GM21515 (cell line): ENCODE measurements around the gene IL19.

Experiments used
- ATAC-seq: cut with Tn5 transposase; IDR thresholded peaks from one replicate; pipeline ENCODE4 v1.9.1; 2021; ENCODE audit not compliant: unreplicated experiment

IL19 gene

GRCh38 chr1:206770531-206771337 is at the start of gene IL19:
Gene IL19 (plus strand): TSS chr1:206770773. CDS start chr1:206836663, 65,890 bp downstream.
- no peak for ATAC-seq

GRCh38 chr1:206721454-206721853 is 49.1 kb upstream of the IL19 start:
- no peak for ATAC-seq

DNA sequence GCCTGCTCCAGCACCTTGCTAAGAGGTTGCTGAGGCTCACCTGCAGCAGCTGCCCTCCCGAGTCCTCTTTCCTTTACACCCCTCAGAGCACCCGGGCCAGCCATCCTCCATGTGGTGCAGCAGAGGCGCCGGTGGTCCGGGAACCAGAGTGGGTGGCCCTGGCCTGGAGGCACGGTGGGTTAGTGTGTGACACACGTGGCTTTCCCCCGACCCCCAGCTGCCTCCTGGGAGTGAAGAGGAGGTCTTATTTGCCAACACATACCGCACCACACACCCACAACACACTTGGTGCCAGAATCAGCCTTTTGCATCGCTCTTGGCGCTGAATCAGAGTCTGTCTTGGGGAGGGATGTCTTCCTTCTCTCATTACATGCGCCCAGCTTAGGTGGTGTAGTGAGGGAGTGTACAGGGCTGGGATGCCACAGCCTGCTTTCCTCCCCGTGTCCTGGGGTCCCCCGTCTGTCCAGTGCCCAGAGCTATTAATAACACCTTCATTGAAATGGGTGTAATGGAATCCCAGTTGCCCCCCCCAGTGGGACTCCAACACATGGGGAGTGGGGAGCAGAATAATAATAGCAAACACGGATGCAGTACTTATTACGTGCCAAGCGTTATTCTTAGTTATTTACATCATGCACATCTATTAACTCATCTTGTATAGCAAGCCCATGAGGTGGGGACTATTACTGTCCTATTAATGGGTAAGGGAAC is 47.7 kb upstream of the IL19 start:
- no peak for ATAC-seq

DNA sequence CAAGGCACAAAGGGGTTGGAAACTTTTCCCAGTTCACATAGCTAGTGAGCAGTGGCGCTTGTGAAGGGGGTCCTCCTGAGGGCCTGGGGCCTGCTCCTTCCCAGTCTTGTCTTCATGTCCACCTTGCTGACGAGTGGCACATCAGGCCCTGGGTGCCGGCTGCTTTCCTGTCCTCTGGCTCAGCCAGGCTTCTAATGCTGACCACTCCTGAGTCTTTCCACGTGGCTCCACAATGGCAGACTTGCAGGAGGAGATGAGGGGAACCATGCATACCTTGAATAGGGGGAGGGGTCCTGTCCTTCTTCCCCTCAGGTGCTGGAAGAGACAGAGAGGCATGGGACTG is 47.1 kb upstream of the IL19 start:
- no peak for ATAC-seq

- ATAC-seq = no peak
These were observed 46.6 kb upstream of the IL19 start for GRCh38 chr1:206723805-206724472.

DNA sequence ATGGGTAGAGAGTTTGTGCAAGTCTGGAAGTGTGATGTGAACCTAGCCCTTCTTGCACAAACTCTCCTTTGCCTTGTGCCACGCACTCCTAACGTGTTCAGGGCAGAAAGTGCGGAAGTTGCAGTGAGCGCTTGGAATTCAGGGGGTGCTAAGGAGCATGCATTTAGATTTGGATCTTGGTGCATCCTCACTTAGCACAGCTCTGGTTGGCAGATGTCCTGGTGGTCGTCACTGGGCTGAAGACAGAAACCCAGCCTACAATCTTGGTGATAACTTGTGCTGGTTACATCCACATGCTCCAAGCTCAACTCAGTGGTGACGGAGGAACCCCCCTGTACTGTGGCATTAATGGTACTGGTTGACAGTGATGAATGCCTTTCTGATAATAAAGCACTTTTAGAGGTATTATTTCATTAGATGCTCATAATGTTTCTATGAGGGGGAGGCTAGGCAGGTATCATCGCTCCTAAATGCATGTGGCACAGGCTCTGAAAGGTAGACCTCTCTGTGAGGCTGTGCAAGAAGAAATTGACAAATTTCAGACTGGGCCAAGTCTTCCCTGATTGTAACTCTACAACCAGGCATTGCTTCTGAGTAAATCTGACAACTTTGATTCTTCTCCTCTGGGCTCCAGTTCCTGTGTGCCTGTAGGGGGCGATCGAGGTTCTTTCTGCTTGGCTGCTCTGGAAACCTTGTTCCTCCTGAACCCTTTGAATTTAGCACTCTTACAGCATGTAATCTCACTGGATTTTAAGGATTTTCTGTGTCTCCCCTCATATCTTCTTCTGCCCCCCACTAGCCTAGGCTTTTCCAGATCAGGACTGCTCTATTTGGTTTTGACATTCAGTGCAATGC is 45.2 kb upstream of the IL19 start:
- ATAC-seq = no peak

- no peak for ATAC-seq
These were observed 42.4 kb upstream of the IL19 start for GRCh38 chr1:206727981-206728696.

GRCh38 chr1:206728697-206728987 is 41.9 kb upstream of the IL19 start:
- no peak for ATAC-seq

GRCh38 chr1:206729050-206729449 is 41.5 kb upstream of the IL19 start:
- no peak for ATAC-seq

GRCh38 chr1:206729507-206729906 is 41.1 kb upstream of the IL19 start:
- ATAC-seq = no peak

- ATAC-seq = no peak
These were observed 38.1 kb upstream of the IL19 start for GRCh38 chr1:206732508-206732907.

DNA sequence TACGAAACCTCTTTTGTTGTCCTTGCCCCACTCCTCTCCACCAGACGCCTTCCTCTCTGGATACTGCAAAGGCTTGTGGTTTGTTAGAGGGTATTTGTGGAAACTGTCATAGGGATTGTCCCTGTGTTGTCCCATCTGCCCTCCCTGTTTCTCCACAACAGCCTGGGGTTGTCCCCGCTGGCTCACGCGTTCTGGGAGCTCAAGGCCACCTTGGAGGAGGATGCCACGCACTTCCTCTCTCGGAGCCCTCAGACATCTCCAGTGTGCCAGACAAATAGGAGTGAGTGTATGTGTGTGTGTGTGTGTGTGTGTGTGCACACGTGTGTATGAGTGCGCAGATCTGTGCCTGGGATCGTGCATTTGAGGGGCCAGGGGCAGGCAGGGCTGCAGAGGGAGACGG is 37.6 kb upstream of the IL19 start:
- ATAC-seq = no peak

- ATAC-seq = no peak
These were observed 36.0 kb upstream of the IL19 start for GRCh38 chr1:206734499-206735142.

DNA sequence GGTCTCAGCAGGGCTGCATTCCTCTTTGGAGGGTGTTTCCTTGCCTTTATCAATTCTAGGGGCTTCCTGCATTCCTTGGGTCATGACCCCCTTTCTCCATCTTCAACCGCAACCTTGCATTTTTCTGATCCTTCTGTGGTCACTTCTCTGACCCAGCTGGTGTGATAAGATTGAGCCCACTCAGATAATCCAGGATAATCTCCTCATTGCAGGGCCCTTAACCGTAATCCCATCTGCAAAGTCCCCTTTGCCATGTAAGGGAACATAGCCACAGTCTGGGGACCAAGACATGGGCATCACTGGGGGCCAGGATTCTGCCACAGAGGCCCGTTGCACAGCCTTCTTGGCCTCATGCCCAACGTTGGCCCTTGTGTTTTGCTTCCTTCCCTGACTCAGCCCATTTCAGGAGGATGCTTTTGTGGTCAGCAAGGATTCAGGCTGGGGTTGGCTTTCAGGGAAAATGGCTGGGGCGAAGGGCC is 35.0 kb upstream of the IL19 start:
- ATAC-seq = no peak

- no peak for ATAC-seq
These were observed 33.5 kb upstream of the IL19 start for GRCh38 chr1:206736878-206737728.

- ATAC-seq = no peak
These were observed 32.8 kb upstream of the IL19 start for GRCh38 chr1:206737729-206738201.

- no peak for ATAC-seq
These were observed 31.9 kb upstream of the IL19 start for GRCh38 chr1:206738370-206739366.
